NCI-H82 (cell line): ENCODE measurements around the gene PARD6A.
A peak's percentile ranks its signal among the peaks of the same experiment; 100 is the strongest.

Experiments
- DNase-seq: peaks from one replicate; lab custom pipeline; 2025; lab: John Stamatoyannopoulos, UW

Gene PARD6A

DNA sequence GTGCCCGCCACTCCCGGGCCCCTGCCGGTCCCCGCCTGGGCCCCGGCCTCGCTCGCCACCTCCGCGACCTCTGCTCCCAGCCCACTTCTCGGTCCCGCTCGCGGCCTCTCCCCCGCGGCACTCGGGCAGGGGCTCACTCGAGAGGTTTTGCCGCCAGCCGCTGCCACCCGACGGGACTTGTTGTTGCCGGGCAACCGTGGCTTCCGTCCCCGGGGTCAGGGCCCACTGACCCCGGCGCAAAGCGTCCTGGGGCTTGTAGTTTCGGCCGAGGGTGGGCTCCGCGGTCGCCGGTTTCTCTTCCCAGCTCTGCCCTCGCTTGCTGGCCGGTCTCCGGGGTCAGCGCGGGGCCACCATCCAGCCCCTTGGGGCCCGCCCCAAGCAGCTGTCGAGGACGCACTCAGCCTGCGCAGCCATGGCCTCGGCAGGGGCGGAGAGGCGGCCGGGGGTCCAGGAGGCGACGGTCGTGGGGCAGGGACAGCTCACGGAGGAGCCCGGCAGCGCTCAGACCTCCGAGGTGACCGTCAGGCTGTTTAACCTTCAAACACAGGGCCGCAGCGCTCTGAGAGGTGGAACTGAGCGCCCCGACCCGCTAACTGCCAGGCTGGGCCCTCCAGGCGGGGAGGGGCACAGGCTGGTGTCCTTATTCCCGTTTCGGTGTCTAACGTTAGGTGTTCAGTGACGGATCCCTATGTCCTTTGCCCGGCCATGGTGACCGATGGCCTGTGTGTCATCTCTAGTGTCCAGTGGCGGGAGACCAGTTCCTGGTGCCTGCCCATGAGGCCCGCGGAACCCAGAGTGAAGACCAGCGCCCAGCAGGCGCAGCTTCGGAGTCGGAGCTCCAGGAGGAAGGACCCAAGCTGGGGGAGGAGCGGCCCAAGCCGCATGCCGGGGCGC is 6.0 kb downstream of the PARD6A start, which contains the start of the genes C16orf86 and ENKD1:
Gene C16orf86, plus strand, starts transcription at position 256 of the 894 bp plus-strand sequence. Its CDS starts 157 bp downstream, at position 413.
Gene ENKD1, minus strand, starts transcription at position 192 of the 894 bp plus-strand sequence. CDS start 308 bp downstream, outside the sequence.
- DNase-seq: peak; percentile 89

DNA sequence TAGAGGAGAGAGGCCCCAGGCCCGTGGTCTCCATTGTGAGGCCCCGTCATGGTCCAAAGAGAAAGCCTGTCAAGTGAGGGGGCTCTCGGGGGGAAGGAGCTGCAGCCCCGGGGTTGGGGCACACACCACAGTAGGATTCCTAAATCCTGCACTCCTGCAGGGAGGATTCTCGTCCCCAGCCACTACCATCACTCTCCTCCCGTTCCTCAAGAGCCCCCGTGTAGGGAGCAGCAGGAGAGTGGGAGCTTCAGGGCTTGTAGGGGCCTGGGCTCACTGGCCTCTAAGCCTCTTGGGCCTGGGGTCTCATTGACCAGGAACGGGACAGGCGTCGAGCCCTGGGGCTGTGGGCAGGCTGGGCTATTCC is 6.7 kb downstream of the PARD6A start:
- DNase-seq: no peak

DNA sequence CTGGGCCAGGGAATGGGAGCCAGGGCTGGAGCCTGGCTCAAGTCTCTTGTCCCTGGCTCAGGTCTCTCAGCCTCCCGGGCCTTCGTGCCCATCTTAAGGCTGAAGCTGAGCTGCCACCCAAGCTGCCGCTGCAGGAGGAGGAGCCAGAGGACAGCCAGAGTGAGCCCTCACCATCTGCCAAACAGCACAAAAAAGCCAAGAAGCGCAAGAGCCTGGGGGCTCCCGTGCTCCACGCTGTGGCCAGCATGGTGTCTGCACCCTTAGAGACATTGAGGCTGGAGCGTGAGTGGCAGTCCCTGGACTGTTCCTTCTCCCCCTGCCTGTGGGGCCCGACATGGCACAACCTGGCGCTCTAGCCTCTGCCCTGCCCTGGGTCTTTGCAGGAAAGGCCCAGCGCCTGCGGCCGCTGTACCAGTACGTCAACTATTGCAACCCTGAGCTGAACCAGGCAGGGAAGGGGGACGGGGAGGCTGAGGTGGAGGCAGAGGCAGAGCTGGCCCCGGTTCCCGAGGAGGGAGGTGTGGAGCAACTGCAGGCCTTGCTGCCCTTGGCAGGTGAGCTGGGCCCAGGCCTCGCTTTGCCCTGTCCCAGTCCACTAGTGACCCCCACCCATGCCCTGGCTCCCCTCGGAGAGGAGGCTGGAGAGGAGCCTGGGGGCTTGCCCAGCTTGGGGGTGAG is 7.2 kb downstream of the PARD6A start:
- peak; percentile 98 for DNase-seq

DNA sequence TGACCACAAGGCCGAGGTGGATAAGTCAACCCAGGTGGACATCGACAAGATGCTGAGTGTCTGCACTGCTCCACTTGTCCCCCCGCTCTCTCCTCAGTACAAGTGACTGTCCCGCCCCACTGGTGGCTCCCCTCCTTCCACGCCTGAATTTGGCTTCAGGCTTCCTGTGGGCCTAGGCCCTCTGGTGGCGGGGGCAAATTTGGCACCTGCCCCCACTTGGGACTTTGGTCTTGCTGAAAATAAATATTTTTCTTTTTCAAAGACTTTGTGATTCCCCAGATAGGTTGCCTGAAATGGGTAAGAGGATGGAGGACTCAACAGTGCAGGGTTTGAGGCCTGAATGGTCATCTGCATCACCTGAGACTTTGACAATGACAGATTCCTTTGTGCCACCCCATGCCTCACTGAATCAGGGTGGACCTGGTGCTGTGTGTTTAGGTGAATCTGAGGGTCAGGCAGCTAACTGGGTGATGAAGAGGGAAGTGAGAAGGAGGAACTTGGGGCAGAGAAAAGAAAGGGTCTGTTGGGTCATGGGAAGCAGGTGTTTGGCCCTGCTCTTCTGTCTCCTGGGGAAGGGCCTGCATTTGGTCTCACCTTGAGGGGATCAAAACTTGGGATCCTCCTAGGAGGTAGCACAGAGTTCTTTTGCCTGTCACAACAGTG is 7.9 kb downstream of the PARD6A start:
- peak; percentile 31 for DNase-seq

DNA sequence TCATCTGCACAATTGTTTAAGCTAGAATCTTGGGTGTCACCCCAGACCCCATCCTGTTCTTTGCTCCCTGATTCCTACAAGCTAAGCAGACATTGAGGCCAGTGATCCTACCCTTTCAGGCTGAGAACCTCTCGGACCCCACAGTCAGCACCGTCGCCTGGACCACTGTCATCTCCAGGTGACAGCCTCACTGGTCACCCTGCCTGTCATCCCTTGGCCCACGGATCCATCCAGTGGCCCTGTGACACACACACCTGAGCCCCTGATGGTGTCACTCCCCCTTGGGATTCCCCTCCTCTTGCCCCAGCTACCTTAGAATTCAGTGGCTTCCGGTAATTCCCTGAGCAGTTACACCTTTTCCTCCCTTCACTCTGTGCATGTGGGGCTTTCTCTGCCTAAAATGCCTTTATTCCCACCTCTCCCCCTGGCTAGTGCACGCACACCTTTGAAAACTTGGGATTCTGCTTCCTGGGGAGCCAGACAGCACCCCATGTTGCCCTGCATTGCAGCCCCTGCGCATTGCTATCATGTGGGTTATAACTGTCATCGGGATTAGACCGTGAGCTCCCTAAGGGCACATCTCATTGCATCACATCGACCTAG is 8.8 kb downstream of the PARD6A start:
- no peak for DNase-seq

DNA sequence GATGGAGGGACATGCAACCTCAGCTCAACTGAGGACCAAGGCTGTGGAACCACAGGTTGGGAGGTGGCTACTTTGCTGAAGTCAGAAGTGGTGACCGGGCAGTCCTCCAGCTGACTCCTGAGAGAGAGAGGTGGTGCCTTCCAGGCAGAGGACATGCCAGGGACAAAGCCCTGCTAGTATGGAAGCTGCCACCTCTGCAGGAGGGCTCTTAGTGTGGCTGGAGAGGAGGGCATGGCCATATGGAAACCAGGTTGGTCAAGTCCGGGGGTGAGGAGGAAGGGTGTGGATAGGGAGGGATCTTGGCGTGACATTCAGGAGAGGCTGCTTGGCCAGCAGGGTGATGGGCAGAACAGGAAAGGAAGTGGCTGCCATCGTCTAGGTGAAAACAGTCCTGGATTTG is 11.5 kb downstream of the PARD6A start:
- DNase-seq: no peak

DNA sequence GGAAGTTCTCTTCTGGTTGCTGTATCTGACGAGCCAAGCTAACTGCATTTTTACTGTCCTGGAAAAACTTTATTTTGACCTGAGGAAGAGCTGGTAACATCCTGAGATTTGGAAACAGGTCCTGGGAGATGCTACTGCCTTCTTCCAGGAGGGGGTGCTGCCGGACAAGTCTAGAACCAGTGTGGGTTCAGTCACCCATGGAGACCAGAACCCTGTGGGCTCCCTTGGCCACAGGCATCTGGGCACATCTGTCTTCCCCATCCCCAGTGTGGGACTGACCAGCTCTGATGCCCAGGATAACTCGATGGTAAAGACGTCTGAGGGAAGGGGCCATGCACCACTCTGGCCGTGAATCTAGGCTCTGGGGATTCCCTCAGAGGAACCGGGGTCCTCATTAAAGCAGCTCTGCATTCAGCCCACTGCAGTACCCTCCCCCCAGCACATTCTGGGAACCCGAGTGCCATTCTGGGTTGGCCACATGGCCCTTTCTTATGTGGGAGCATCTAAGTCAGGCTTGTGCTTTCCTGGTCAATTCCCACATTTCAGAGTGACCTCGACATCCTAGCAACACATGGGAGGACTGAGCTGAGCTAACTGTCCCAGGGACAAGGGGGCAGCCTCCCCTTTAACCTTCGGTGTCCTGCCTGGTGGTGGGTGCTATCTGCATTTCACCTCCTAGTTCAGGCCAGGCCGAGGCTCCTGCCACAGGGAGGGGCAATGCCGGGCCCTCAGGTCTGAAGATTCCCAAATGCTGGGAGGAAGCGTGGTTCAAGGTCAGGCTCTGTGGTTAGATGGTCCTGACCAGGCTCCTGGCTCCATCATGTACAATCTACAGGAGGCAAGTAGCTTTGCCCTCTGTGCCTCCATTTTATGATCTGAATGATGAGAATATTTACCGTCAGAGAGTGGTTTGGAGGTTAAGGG is 12.2 kb downstream of the PARD6A start:
- peak; percentile 76 for DNase-seq

DNA sequence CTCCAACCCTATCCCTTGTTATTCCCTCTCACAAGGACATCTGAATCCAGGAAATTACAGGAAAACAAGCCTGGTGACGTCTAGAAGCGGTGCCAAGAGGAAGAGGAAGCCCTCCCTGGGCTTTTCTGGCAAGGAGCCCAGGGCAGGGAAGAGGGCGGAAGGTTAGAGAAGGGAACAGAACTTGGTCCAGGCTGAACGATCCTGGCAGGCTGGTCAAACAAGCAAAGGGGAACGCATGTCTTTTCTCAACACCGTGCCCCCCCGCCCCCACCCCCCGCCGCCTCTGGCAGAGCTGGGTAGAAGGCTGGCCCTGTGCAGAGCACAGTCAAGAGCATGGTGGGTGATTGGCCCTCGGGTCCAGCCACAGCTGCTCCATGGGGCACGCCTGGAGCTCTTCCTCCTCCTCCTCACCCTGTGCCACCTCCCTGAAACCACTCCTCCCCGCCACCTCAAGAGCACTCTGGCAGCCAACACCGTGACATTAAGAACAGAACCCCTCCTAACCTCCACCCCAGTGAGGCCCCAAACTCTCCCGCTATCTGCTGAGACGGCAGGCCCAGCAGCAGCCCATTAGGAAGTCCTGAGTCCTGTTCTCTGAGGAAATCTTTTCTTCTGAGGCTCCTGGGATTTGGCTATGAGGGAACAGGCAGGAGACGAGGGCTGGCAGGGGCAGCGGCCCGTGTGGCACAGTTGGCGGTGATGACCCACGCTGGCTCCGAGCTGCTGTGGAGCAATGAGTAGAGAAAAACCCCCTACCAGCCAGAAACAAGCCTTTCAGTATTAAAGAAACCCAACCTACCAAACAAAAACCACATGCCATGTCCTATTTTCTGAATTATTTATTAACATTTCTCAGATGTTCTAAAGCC is 13.2 kb downstream of the PARD6A start:
- no peak for DNase-seq

DNA sequence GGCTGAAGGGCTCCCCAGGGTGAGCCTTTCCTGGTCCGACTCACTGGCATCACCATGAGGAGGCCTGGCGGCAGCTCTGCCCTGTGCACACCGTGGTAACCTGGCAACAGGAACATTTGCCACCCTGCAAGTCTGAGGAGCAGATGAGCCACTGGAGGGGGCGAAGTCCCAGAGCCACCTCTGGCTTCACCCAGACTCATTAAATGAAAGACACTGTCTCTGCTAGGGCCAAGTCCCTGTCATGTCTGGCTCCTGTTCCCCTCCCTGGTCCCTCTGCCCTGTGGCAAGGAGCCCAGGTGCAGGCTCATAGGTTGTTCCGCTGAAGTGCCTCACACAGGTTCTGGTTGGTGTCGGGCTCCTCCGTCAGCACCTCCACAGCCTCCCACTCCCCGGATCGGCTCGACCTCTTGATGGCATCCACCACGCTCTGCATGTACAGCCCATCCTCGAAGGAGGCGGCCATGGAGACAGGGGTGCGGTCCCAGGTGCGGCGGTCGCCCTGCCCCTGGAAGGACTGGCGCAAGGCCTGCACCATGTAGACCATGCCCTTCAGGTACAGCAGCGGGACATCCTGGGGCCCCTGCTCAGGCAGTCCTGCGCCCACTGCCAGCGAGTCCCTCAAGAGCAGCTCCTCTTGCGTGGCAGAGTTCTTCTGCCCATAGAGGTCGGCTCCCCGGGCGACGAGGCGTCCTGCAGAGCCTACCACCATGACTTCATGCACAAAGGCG is 14.3 kb downstream of the PARD6A start:
- no peak for DNase-seq

DNA sequence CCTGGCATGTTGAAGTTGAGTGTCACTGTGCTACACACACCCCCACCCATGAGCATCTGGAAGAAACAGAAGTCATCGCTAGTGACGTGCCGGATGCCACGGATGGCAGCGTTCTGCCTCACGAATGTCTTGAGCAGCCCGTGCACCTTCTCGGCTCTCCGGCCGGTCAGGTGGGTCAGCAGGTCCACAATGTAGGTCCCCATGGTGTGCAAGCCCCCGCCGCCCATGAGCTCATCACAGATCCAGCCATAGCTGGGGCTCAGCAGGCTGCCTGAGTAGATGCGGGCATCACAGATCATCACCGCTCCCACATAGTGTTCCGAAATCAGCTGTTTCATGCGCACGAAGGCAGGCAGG is 14.8 kb downstream of the PARD6A start:
- DNase-seq: no peak

DNA sequence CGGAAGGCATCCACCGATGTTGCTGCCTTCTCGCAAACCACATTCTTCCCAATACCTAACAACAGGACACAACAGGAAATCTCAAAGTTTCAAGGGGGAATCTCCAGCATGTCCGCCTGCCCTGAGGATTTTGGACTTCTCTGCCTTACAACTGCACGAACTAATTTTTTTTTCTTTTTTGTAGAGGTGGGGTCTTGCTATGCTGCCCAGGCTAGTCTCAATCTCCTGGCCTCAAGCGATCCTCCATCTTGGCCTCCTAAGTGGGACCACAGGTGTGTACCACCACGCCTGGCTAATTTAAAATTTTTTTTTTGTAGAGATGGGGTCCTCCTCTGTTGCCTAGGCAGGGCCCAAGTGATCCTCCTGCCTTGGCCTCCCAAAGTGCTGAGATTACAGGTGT is 15.2 kb downstream of the PARD6A start:
- no peak for DNase-seq

DNA sequence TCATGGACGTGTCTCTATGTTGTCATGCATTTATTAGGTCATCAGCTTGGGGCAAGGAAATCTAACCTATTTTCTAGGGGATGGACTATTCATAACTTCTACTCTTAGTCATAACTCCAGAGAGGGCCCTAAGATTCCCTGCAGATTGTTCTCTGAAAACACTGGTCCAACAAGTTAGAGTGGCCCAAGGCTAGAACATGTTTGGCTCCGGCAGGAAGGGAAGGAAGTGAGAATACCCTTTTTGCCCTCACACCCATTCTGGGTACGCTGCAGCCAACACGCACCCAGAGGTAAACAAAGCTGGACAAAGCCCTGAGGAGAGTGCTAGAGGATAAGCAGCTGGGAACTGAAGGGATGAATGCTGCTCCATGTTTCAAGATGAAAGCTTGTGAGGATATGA is 15.8 kb downstream of the PARD6A start:
- no peak for DNase-seq

DNA sequence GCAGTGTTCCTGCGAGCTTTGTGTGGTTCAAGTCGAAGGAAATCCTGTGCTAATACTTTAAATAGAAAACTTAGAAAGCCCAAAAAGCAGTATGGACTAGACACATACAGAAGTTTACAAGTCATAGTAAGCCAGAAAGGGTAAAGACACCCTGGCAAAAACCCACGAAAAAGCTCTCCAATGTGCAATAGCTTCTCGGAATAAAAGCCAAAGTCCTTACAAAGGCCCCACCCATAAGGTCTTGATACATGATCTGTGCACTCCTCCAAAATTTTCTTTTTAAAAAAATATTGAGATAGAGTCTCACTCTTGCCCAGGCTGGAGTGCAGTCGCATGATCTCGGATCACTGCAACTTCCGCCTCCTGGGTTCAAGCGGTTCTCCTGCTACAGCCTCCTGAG is 16.2 kb downstream of the PARD6A start:
- no peak for DNase-seq

DNA sequence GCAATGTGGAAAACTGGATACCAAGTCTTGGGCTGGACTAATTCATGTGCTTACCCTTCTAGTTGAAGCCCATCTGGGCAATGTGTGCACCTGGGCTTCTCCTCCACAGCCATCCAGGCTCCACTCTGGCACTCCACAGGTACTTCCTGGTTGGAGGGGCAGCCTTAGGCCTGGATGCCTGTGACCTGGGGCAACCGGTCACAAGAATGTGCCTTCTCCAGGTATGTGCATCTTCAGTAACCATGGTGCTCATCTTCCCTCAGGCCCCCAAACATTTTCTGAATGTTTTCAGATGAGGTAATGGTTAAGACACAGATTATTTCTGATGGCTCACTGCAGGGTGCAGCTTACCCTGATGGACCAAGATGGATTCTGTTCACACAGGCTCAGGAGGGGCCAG is 17.0 kb downstream of the PARD6A start:
- DNase-seq: no peak

DNA sequence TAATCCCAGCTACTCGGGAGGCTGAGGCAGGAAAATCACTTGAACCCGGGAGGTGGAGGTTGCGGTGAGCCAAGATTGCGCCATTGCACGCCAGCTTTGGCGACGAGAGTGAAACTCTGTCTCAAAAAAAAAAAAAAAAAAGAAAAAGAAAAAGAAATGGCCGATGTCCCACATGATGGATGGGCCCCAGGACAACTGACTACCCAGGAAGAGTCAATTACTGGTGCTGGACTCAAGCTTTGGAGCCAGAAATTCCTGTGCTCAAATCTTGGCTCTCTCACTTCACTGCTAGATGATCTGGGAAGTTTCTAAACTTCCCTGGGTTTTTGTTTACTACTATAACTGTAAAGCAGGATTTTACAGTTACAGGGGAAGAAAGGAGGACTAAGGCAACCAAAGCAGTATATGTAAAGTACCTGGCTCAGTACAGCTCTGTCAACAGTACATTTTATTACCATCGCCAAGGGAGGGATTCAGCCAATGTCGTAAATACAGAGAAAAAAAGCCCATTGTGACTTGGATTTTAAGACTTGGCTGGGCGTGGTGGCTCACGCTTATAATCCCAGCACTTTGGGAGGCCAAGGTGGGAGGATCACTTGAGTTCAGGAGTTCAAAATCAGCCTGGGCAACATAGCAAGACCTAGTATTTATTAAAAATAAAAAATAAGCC is 17.7 kb downstream of the PARD6A start:
- no peak for DNase-seq

DNA sequence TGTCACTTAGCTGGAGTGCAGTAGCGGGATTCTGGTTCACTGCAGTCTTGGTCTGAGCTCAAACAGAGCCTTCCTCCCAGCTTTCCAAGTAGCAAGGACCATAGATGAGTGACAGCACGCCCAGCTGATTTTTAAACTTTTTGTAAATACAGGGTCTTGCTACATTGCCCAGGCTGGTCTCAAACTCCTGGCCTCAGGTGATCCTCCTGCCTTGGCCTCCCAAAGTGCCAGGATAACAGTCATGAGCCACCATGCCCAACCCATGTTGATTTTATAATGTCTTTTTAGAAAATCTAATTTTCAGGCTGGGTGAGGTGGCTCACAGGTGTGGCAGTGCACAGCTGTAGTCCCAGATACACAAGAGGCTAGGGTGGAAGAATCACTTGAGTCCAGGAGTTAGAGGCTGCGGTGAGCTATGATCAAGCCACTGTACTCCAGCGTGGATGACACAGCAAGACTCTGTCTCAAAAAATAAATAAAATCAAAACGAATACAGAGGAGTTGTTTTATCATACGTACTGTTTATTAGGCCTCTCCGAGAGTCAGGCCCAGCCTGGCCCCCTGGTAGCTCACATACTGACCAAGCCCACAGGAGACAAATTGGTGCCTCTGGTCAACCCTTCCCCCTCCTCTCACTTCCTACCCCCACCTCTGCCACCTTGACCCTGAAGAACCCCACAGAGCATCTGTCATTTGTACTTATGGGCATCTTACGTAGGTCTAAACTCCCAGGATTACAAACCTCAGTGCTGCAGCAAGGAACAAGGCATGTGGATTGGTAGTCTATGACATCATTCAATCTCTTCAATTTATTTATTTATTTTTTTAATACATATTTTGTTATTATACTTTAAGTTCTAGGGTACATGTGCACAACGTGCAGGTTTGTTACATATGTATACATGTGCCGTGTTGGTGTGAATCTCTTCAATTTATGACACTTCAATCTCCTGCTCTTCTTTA is 19.5 kb downstream of the PARD6A start:
- peak; percentile 52 for DNase-seq

DNA sequence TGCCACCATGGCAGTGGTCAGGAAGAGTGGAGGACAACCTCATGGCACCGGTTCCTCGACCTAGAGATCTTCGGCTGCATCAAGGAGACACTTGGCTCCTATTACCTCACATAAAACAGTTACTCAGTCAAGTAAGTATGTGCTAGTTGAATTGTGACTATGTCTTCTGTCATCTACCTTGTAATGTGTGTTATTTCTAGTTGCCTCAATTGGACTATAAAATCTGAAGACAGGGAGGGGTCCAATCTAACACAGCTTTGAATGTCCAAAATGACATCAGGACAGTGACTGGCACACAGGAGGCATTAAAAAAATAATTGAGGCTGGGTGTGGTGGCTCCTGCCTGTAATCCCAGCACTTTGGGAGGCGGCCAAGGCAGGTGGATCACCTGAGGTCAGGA is 23.0 kb downstream of the PARD6A start:
- DNase-seq: no peak
